Measurements from ENCODE around the gene C15orf62.

Gene C15orf62, protein sequence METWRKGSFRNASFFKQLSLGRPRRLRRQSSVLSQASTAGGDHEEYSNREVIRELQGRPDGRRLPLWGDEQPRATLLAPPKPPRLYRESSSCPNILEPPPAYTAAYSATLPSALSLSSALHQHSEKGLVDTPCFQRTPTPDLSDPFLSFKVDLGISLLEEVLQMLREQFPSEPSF

GRCh38 chr15:40769274-40770146 lies at the start of gene C15orf62:
C15orf62 (plus strand) TSS chr15:40769980; CDS start chr15:40770496, 516 bp downstream.
- peak in 1 of 2 donors; percentile 65 for DNase-seq (ENCODE audit: extremely low read depth in 1 of 2, low read depth in 1 of 2)

DNA sequence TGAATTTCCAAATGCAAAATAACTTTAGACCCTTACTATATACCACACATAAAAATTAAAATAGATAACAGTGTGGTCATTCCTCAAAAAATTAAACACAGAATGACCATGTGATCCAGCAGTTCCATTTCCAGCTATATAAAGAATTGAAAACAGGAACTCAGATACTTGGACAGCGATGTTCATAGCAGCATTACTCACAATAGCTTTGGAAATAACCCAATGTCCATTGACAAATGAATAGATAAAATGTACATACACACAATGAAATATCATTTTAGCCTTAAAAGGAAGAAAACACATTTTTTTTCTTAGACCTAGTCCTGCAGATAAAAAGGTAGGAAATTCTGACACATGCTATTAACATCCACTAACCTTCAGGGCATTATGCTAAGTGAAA lies 48.1 kb upstream of the C15orf62 start:
- DNase-seq (ENCODE audit: extremely low read depth in 1 of 2, low read depth in 1 of 2): no peak

DNA sequence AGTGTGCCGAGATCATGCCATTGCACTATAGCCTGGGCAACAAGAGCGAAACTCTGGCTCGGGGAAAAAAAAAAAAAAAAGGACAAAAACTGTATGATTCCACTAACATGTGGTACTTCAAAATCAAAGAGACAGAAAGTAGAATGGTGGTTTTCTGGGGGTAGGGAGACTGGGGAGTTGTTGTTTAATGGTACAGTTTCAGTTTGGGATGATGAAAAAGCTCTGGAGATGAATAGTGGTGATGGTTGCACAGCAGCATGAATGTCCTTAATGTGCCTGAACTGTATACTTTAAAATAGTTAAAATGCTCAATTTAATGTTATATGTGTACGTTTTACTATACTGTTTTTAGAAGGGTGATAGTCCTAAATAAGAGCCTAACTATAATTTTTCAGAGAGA lies 47.4 kb upstream of the C15orf62 start:
- no peak for DNase-seq (ENCODE audit: extremely low read depth in 1 of 2, low read depth in 1 of 2)

- DNase-seq (ENCODE audit: extremely low read depth in 1 of 2, low read depth in 1 of 2): no peak
Observed at GRCh38 chr15:40722934-40723333, 46.8 kb upstream of the C15orf62 start.

- DNase-seq (ENCODE audit: extremely low read depth in 1 of 2, low read depth in 1 of 2): no peak
Observed at GRCh38 chr15:40723919-40724318, 45.9 kb upstream of the C15orf62 start.

GRCh38 chr15:40731034-40731433 lies 38.7 kb upstream of the C15orf62 start:
- no peak for DNase-seq (ENCODE audit: extremely low read depth in 1 of 2, low read depth in 1 of 2)

DNA sequence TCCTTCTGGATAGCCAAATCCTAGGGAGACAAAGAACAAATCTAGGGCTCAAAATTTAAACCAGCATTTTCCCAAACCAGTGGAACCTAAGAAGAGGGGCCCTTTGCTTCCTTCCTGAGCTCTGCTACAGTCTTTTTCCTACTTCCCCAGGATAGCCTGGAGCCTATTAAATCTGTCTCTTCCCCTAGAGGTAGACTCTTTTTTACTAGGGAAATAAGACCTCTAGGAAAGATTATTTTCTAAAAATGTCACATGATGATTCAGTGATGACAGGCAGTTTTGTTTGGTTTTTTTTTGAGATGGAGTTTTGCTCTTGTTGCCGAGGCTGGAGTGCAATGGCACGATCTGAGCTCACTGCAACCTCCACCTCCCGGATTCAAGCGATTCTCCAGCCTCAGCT lies 33.2 kb upstream of the C15orf62 start:
- DNase-seq (ENCODE audit: extremely low read depth in 1 of 2, low read depth in 1 of 2): no peak

- no peak for DNase-seq (ENCODE audit: extremely low read depth in 1 of 2, low read depth in 1 of 2)
Observed at GRCh38 chr15:40737048-40737447, 32.7 kb upstream of the C15orf62 start.

GRCh38 chr15:40739047-40739446 lies 30.7 kb upstream of the C15orf62 start:
- DNase-seq (ENCODE audit: extremely low read depth in 1 of 2, low read depth in 1 of 2): no peak

- DNase-seq (ENCODE audit: extremely low read depth in 1 of 2, low read depth in 1 of 2): no peak
Observed at GRCh38 chr15:40739854-40740253, 29.9 kb upstream of the C15orf62 start.

DNA sequence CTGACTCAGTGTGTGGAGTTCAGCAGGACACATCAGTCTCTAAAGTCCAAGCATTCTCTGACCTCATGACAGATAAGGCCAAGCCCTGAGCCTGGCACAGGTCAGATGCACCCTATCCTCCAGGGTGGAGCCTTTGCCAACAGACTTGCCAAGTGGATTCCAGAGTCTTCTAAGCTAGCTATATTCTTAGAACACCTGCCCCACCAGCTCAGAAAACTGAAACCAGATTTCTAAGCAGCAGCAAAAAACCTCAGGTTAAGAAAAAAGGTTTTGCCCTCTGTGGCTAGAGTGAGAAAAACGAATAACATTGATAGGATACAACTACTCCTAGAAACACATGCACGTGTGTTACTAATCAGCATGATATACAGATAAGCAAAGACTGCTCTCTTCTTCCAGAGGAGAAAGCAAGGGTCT lies 26.3 kb upstream of the C15orf62 start:
- no peak for DNase-seq (ENCODE audit: extremely low read depth in 1 of 2, low read depth in 1 of 2)

DNA sequence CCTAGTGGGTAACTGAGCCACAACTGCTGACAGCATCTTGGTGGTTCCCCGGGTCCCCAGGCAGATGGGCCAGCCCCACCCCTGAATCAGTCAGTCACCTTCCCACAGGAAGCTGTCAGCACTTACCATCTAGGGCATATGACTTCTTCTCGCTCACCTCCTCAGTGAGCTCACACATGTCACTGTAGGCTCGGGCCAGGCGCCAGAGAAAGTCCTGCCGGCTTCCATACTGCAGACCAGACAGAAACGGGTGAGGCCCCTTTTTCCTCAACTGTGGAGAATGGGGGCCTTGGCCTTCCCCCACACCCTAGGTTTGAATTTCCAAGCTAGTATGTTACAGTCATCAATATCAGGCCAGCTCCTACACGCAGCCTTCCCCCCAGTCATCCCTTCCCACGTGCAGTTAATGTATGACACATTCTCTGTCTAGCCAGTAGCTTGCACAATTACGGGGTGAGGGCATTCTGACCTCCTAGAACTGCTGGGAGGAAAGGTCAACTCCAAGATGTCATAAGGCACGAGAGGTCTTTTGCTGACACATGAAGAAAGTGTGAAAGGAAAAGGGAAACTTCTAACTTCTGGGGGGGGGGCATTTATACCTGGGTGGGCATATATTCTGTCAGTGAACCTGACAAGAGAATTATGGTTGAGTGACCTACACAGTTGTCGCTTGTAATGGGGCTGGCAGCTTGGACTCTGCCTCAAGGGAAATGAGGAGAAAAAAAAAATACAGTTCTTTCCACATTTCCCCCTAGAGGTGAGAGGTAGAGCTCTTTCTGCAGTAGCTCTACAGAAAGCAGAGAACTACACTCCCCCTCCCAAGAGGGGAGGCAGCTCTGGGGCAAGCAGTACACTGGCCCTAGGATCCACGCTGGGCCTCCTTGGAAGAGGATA lies 25.6 kb upstream of the C15orf62 start:
- DNase-seq (ENCODE audit: extremely low read depth in 1 of 2, low read depth in 1 of 2): peak; percentile 49 to 77

- no peak for DNase-seq (ENCODE audit: extremely low read depth in 1 of 2, low read depth in 1 of 2)
Observed at GRCh38 chr15:40744815-40745152, 25.0 kb upstream of the C15orf62 start.

- no peak for DNase-seq (ENCODE audit: extremely low read depth in 1 of 2, low read depth in 1 of 2)
Observed at GRCh38 chr15:40746916-40747418, 22.8 kb upstream of the C15orf62 start.

DNA sequence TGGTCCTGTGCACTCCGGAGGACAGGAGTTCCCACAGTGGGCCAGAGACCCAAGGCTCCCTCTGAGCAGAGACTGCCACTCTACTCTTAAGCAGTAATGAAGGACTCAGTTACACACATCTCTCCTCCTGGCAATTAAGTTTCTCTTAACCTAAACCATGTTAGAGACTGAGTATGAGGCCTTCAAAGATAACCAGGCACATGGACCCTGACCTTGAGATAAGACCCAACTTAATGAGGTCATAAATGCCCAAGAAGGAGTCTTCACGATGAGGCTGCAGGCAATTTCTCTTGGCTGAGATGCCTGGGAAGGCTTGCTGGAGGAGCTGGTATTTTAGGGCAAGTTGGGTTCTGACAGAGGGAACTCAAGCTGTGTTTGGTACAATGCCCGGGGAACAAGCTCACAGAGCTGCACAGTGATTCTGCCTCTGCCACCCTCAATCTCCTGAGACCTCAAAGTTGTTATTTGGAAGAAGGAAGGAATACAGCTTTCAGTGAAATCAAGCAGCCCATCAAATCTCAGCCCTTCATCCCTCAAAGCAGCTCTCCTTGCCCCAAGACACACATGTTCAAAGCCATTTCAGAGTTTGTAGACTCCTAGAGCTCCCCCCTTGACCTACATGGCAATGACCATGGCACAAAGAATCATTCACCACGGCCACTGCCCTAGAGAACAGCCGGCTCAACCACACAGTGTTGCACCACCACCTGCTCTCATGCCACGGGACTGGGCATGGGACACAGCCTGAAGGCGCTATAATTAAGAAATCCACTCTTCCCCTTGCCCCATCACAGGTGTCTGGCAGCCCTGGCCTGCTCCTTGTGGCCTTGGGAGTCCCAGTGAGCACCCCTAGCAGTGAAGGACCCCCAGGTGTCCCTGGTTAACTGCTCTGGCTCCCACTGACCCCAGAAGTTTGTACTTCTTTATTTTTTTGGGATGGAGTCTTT lies 21.8 kb upstream of the C15orf62 start:
- DNase-seq (ENCODE audit: extremely low read depth in 1 of 2, low read depth in 1 of 2): no peak

- no peak for DNase-seq (ENCODE audit: extremely low read depth in 1 of 2, low read depth in 1 of 2)
Observed at GRCh38 chr15:40749151-40749630, 20.6 kb upstream of the C15orf62 start.

- no peak for DNase-seq (ENCODE audit: extremely low read depth in 1 of 2, low read depth in 1 of 2)
Observed at GRCh38 chr15:40750885-40751284, 18.9 kb upstream of the C15orf62 start.

- DNase-seq (ENCODE audit: extremely low read depth in 1 of 2, low read depth in 1 of 2): no peak
Observed at GRCh38 chr15:40751745-40752144, 18.0 kb upstream of the C15orf62 start.

- DNase-seq (ENCODE audit: extremely low read depth in 1 of 2, low read depth in 1 of 2): no peak
Observed at GRCh38 chr15:40754574-40754882, 15.3 kb upstream of the C15orf62 start.
